ENCODE data around the gene PALM3.

DNA sequence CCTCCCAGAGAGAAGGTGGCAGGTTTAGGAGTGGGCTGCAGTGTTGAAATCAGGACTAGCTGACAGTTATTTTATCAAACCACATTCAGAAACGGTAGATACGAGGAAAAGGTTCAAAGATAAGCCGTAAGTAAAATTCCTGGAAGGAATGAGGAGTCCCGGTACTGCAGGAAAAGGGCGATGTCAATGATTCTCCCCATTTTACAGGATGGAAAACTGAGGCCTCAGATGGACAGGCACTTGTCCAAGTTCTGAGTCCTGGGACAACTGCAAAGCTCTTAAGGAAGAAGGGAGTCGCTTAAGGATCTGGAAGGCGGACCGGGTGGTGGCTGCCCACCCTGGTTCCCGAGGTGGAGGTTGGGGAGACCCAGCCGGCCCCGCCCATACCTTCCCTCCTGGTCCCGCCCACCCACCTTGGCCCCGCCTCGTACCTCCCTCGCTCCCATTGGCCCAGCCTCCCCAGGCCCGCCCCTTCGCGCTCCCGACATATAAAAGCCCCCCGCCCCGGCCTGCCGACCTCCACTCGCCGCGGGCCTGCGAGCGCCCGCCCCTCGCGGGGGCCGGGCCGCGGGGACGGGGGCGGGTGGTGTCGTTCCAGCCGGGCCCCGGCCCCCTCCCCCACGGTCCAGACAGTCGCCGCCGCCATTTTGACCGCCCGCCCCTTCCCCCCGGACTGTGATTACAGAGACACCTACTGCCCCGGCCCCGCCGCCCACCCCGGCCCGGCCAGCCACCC, 56.4 kb downstream of the PALM3 start:
- TF ChIP-seq SUZ12 (IDR thresholded peaks at IDR 0.05) (no peak), FOXM1 (IDR thresholded peaks at IDR 0.05; ENCODE audit: borderline replicate concordance) (peak; percentile 4; the same call in 1 of the 2 replicates), SP1 (IDR thresholded peaks at IDR 0.05) (no peak), FOXA1 (IDR thresholded peaks at IDR 0.05) (no peak), FOXK2 (IDR thresholded peaks at IDR 0.05) (no peak), ZNF384 (IDR thresholded peaks at IDR 0.05) (no peak), ELF4 (IDR thresholded peaks at IDR 0.05) (no peak)
- TF ChIP-seq, protein P1, sequence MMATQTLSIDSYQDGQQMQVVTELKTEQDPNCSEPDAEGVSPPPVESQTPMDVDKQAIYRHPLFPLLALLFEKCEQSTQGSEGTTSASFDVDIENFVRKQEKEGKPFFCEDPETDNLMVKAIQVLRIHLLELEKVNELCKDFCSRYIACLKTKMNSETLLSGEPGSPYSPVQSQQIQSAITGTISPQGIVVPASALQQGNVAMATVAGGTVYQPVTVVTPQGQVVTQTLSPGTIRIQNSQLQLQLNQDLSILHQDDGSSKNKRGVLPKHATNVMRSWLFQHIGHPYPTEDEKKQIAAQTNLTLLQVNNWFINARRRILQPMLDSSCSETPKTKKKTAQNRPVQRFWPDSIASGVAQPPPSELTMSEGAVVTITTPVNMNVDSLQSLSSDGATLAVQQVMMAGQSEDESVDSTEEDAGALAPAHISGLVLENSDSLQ (IDR thresholded peaks at IDR 0.05), result peak; percentile 54; the same call in 1 of the 2 replicates
